NCI-H146 (cell line): Measurements from ENCODE around the gene PHKB.
"Not testable (repeated sequence)": the region's sequence is repeated elsewhere in the genome, so short reads cannot be mapped to it uniquely, and the experiment has no call there.

Experiments used
- DNase-seq: peaks from one replicate; lab custom pipeline; 2025; lab: John Stamatoyannopoulos, UW

PHKB gene

DNA sequence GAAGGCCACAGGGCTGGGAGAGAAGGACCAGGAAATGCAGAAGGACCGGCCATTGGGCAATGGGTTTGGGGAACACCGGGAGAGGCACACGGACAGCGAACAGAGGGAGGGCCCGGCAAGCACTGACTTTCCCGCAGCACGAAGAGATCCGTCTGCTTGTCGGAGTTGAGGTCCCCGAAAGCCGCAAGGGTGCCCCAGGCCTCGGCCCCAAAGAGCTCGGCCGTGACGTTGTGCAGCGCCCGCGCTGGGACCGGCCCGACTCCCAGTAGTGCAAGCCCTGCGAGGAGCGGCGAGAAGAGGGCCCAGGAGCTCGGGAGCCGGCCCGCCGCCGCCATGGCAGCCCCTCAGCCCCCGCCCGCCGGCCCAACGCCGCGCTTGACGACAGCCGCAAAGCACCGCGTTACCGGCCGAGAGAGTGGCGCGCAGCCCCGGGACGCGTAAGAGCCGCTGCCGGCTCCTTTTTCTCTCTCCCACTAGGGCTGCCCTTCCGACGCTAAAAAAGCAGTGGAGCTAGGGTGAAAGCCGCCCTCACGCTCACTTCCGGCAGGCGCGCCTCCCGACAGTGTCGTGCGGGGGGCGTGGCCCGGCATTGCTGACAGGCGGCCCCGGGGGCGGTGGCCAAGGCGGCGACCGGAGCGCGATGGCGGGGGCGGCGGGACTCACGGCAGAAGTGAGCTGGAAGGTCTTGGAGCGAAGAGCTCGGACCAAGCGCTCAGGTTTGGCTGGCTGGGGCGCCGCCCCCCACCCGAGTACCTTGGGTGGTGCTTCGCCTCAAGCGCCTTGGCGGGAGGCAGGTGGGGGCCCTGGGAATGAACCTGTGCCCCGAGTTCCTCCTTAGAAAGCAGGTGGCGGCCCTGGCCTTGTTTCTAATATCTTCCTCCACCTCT is at the start of gene PHKB, which contains the start of gene ITFG1:
PHKB (plus strand) TSS at position 621 of the 887 bp plus-strand sequence; CDS start at position 641, 20 bp downstream.
ITFG1 (minus strand) TSS at position 353 of the 887 bp plus-strand sequence; CDS start at position 335, 18 bp downstream.
- peak; percentile 88 for DNase-seq

DNA sequence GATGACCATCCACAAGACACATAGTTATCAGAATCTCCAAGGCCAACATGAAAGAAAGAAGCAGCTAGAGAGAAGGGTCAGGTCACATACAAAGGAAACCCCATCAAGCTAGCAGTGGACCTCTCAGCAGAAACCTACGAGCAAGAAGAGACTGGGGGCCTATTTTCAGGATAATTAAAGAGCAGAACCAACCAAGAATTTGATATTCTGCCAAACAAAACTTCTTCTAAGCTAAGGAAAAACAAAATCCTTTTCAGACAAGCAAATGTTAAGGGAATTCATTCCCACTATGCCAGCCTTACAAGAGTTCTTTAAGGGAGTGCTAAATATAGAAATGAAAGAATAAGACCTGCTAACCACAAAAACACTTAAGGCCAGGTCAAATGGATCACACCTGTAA is 48.1 kb upstream of the PHKB start:
- DNase-seq: no peak

DNA sequence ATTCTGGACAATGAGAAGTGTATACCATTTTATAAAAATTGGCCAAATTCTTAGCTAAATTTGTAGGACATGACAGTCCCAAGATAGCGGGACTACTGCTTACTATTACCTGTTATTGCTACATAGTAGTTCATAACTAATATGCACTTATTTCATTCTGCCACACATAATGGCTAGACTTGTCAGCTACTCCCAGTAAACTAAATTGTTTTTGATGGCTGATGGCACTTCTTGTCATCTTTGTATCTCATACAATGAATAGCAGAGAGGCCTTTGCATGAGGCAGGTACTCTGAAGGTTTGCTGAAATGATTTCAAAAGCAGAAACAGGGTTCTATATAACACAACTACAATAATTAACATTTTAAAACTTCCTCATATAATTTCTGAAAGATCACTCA is 44.3 kb upstream of the PHKB start:
- no peak for DNase-seq

DNA sequence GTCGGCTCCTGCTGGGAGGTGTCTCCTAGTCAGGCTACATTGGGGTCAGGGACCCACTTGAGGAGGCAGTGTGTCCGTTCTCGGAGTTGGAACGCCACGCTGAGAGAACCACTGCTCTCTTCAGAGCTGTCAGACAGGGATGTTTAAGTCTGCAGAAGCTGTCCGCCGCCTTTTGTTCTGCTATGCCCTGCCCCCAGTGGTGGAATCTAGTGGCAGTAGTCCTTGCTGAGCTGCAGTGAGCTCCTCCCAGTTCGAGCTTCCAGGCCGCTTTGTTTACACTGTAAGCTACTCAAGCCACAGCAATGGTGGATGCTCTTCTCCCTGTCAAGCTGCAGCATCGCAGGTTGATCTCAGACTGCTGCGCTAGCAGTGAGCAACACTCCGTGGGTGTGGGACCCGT is 36.3 kb upstream of the PHKB start:
- DNase-seq: no peak

DNA sequence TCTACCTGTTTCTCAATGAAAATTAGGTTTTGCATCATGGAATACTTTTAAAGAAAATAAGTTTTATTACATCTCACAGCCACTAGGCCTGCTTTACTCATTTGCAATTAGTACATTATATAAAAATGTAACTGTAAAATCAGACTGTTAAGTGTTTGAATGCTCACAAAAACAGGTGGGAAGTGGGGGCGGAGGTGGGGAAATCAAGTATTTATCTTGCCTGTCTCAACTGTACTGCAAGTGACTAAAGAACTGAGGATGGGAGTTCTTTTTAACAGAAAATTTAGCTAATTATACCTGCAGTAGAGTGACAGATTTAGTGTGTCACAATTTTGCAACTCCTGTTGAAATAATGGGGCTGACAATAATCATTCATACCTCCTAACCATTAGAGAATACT is 34.3 kb upstream of the PHKB start:
- DNase-seq: no peak

DNA sequence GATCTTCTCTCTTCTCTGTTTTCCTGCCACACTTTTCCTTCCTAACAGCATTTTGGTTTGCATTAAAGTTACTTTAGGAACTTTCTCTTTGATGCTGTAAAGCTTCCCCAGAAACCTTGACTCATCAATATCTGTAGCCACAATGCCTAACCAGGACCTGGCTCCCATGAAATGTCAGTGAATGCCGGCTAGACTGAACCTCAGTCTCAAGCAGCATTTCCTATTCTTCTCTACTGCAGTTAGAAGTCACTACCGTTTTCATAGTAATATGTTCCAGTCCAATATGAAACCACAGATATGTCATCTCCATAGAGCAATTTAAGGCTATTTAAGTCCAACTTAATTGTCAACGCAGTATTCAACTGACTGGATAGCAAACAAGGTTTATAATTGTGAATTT is 29.2 kb upstream of the PHKB start:
- peak; percentile 69 for DNase-seq

DNA sequence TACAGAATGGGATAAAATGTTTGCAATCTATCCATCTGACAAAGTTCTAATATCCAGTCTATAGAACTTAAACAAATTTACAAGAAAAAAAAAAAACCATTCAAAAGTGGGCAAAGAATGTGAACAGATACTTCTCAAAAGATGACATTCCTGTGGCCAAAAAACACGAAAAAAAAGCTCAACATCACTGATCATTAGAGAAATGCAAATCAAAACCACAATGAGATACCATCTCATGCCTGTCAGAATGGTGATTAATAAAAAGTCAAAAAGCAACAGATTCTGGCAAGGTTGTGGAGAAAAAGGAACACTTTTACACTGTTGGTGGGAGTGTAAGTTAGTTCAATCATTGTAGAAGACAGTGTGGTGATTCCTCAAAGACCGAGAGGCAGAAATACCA is 26.9 kb upstream of the PHKB start:
- not testable (repeated sequence) for DNase-seq

DNA sequence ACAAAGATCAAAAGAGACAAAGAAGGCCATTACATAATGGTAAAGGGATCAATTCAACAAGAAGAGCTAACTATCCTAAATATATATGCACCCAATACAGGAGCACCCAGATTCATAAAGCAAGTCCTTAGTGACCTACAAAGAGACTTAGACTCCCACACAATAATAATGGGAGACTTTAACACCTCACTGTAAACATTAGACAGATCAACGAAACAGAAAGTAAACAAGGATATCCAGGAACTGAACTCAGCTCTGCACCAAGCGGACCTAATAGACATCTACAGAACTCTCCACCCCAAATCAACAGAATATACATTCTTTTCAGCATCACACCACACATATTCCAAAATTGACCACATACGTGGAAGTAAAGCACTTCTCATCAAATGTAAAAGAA is 21.1 kb upstream of the PHKB start:
- DNase-seq: not testable (repeated sequence)

DNA sequence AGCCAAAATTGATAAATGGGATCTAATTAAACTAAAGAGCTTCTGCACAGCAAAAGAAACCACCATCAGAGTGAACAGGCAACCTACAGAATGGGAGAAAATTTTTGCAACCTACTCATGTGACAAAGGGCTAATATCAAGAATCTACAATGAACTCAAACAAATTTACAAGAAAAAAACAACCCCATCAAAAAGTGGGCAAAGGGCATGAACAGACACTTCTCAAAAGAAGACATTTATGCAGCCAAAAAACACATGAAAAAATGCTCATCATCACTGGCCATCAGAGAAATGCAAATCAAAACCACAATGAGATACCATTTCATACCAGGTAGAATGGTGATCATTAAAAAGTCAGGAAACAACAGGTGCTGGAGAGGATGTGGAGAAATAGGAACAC is 18.2 kb upstream of the PHKB start:
- DNase-seq: not testable (repeated sequence)

DNA sequence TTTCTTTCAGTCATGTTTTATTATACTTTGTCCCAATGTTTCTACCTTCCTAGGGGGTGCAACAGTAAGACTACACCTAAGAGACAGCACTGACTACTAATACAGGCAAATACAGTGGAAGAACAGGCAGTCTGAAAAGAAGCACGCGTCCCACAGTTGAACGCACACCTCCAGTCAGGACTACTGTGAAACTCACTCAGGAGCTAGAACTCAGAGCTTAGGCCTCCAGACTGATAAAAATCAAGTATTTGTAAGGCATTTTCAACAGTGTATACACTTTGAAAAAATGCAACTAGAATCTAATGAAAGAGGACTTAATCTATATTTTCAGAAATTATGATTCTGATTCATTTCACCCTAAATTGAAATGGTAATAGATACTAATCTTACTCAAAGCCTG is 14.7 kb upstream of the PHKB start:
- no peak for DNase-seq

DNA sequence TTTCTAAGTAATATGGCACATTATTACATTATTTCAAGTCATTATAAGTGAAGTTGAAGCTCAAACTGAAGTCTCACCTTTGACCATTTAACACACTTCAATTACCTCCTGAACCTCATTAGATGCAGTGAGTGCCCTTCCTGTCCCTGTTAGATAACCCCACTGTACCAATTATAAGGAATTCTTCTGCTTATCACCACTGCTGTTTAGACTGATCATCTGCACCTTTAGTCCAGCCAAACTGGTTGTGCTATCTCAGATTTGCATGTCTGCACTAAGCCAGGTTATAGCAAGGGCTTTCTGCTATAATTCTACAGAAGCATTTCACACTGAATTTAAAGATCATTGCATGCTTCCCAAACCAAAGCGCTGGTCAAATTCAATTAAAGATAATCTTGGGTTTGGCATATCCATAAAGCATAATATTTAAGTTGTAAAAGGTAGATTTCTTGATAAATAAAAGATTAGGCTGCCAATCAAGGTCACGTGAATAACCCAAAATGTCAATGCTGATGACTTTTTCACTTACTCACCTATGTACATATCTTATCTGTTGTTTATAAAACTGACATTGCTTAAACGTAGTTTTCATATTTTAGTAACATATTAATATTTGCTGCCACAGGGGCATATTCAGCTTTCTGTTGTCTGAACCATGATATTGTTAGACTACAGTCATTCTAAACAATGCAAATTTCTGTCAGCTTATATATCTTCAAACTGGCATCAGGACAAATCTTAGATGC is 12.1 kb upstream of the PHKB start:
- DNase-seq: no peak

DNA sequence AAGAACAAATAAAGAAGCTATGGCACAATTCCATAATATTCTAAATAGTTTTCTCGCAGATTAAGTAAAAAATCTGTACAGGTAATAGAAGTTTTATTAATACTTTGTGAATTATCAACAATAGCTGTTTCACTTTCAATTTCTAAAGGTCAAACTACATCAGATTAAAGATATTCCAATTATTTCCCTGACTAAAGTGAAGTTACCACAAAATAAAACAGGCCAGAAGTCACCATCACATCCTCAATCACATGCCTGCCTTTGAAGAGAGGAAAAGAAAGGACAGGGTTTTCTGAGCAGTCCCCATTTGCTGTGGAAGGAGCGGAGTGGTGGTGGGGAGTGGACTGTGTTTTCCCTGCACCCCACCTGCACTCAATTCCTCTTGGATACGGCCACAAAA is 11.3 kb upstream of the PHKB start:
- no peak for DNase-seq

DNA sequence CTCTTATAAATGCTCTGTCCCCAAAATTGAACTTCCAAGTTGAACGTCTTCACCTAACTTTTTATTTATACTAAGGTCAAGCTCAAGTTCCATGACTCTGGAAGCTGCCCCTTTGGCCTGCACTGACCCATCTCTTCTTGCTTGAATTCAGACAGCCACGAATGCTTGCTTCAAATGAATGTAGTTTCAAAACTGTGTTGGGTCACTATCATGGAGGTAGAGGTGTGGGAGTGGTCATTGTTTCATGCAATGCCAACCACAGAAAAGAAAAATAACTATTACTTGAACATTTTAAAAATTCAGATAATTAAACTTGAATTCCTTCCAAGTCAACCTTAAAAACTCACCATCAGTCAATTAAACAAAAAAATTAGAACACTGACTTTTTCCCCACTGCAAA is 2.8 kb upstream of the PHKB start:
- DNase-seq: no peak

DNA sequence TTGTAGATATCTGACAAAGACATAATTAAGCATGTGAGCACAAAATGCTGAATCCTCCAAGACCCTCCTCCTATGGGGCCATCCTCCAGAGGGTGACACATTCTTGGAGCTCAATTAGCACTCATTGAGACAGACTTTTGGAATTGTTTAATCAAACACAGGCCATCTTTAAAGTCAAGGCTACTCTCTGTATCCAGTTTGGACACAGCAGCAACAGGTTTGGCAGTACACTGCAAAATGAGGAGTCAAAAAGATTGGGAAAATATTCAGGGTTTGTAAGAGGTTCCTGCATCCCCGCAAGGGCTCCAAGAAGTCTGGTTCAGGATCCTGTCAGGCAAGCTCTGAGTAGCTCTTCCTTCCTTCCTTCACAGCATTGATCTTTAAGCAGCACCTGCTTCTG is 1.5 kb upstream of the PHKB start:
- no peak for DNase-seq

DNA sequence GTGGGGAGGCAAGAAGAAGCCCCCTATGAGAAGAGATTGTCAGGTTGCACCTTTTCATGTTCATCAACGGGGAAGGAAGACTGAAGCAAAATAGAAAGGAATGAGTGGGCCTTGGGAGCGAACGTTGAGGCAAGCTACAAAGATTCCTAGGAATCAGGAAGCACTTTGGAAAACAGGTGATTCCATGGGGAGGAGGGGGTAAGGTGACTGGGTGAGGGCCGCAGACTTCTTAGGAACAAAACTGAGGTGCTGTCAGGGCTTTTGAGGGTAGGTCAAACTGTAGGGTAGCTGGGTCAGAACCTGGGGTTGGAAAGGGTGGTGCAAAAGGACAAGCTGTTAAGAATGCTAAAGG is 796 bp upstream of the PHKB start:
- peak; percentile 9 for DNase-seq

DNA sequence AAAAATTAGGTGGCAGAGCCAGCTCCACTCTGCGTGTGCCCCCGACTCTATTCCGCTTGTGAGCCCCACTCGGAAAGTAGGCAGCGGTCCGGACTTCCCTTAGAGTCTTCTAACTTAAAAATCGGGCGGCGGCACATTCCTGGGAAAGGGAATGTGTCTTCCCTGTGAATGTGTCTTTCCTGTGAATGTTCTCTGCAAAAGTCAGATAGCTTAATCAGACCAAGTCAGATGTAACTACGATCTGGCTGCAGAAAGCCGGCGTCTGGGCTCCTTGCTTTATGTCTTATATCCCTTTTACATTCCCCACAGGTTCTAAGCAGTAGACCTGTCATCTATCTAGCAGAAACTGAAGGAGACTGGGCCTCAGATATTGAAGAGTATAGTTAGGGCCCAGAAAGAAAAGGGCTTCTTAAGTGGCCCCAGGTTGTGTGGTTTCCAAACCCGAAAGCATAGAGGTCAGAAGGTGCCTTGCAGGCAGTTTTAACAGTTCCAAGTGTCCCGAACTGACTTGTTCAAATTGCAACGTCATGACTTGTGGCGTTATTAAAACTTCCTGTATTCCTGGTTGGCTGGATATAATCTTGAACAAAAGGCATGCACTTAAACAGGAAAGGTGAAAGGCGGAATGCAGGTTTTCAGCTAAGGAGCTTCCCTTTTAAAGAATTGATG is 601 bp downstream of the PHKB start:
- DNase-seq: peak; percentile 32

DNA sequence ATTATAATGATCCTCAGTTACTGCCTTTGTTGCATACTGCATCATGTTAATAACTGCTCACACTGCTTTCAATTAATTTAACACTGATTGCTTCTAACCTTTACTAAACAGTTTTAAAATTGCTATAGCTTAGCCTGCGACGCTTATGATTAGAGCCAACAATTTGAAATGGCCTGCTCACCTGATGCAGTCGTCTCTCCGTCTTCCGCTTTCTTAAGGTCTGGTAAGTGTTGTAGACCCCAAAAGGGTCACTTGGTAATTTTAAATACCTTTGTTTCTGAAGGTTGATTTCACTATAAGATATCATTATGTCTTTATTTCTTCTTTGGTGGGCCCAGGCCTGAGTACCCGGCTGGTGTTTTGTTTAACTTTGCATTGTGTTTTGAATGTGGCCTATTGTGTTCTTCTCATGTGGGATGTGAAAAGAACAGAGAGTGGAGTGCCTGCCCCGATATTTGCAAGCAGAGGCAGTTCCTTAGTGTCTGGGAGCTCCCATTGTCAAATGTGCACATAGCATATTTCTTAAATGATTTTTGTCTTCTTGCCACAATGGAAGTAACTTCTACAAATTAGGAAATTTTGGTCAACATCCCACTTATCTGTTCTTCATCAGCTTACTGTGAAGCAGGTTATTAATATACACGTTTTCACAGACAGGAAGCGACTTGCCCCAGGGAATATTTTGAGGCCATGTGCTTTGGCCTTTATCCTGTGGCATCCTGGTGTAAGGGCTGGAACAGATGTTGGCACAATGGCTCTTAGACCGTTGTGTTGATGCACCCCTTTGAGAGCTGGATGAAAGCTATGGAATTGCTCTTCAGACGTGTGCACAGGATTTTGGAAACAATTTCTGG is 2.9 kb downstream of the PHKB start:
- no peak for DNase-seq

DNA sequence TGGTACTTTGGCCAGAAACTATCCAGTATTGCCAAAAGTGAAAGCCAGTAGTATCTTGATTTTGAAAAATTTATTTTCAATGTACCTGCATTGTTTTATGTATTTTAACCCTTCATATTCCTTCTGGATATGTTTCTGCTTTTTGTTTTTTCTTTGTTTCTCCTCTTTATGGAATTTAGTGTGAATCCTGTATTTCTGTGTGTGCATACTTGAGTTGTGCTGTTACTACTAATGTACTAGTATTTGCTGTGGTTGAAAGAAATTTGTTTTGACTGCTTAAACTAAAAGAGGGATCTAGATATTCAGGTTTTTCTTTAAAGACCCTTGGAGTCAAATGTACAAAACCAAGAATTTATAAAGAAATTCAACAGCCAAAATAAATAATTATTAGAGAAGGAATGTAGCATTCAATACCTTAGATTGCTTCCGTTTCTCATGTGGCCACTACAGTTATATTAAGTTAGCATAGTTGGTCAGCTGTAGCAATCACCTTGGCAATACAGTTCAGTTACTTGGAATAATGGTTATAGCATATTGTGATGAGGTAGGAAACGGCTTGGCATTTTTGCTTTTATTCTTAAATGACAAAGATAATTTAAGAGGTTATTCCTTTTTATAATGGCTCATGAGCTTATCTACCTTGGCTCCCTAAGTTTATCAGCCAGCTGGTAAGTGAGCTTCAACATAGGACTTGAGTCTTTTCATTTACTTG is 4.9 kb downstream of the PHKB start:
- no peak for DNase-seq

DNA sequence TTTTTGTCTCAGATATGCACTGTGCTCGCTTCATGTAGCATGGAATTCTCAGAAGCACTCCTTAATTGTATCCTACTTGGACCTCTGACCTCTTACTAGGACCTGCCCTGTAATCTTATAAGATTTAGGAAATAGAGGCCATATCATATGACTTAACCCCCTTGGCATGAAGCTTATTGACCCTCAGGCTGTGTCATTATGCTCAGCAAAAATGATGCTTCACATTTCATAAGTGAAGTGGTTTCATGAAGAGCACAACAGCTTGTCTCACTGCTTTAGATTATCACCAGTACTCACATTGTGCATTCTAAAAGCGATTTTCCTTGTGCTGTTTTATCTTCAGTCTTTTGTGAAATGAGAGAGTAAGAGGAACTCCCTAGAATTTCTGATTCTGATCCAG is 6.4 kb downstream of the PHKB start:
- DNase-seq: no peak

DNA sequence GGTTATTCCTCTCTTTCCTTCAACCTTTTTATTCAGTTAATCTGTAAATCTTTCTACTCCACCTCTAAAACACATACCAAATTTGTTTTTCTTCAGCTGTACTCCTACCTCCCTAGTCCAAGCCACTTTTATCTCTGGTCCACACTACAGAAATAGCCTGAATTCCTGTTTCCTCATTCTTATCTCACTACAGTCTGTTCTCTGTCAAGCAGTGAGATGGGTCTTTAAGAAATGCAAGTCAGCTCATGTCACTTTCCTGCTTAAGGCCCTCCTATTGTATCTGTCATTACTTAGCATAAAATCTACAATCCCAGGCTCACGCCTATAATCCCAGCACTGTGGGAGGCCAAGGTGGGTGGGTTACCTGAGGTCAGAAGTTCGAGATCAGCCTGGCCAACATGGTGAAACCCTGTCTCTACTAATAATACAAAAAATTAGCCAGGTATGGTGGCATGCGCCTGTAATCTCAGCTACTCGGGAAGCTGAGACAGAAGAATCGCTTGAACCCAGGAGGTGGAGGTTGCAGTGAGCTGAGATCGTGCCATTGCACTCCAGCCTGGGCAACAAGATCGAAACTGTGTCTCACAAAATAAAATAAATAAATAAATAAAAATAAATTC is 7.0 kb downstream of the PHKB start:
- DNase-seq: not testable (repeated sequence)

DNA sequence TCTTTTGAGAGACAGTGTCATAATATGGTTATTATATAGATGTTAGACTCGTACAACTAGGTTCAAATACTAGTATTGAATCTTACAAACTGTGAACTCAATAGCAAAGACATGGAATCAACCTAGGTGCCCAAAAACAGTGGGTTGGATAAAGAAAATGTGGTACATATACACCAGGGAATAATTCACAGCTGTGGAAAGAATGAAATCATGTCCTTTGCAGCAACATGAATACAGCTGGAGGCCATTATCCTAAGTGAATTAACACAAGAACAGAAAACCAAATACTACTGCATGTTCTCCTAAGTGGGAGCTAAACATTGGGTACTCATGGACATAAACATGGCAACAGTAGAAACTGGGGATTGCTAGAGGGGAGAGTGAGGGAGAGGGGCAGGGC is 8.1 kb downstream of the PHKB start:
- DNase-seq: no peak
